GM19328 (cell line): ENCODE measurements around the gene PPP1R9A.

ENCODE experiments used
- ATAC-seq: cut with Tn5 transposase; IDR thresholded peaks from one replicate; pipeline ENCODE4 v1.9.1; 2021; ENCODE audit warnings: mild to moderate bottlenecking, moderate library complexity; ENCODE audit not compliant: unreplicated experiment

Gene PPP1R9A

GRCh38 chr7:95342029-95342428, 434.6 kb downstream of the PPP1R9A start:
- ATAC-seq = no peak

DNA sequence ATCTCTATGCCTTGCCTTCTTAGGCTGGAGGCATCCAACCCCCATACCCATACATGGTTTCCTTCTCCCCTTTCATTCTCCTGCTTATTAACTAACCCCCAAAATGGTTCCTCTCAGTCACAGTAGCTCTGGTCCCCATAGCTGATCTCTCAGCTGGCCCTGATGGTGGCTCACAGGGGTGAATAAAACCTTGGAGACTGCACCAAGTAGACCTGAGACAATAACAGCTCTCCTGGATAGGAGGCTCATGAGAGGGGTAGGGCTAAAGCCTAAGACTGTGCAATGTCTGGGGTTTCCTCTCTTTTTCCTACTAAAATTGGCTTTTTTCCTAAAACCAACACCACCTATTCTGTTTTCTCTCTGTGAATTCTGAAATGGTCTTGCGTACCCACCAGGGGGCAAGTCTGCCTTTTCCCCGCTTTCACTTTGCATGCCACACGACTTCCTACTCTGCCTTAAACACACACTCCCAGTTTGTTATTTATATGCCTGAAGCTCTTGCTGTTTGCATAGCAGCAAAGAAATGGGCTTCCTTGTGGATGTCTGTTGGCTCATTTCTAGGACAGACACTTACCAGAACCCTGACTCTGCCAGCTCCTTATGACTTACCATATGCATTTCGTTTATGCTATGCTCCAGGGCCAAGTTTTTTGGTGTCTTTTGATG, 435.4 kb downstream of the PPP1R9A start:
- no peak for ATAC-seq
